HG03025 (cell line): ENCODE data around the gene DNAJC18.
"Not testable (repeated sequence)": the region's sequence is repeated elsewhere in the genome, so short reads cannot be mapped to it uniquely, and the experiment has no call there.

Experiments
- ATAC-seq: cut with Tn5 transposase; IDR thresholded peaks from one replicate; pipeline ENCODE4 v1.9.1; 2021; ENCODE audit warnings: mild to moderate bottlenecking, moderate library complexity; ENCODE audit not compliant: unreplicated experiment, low FRiP score

The DNAJC18 gene

DNA sequence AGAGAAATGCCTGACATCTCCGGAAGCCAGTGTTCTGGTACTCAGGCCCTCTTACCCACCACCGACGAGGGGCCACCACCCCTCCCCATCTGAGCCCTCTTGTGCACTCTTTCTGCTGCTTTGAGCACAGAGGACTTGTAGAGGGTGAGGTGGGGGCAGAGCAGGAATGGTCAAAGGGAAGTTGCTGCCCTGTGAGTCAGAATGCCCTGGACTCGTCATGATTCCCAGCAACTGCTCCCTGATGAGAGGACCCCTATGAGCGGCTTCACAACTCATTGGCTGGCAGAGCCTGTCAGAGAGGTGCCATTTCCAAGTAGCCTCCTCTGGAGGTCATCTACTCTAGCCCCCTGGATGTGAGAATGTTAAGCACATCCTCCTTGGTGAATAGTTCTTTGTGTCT lies 22.4 kb upstream of the DNAJC18 start:
- no peak for ATAC-seq

DNA sequence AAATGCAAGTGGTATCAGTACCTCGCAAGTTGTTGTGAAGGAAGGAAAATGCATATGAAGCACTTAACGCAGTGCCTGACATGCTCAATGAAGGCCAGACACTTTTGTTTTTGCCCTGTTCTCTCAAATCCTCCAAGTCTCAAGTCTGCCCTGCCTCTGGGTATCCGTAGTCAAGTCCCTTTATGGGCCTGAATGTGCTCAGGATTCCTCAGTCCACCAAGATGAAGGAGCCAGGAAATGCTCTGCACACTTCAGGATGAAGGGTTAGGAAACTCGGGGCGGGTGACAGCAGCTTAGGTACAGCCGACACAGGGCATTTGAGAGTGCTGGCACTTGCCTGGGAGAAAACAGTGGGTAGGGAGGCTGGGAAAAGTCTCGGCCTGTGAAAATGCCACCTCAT lies 21.9 kb upstream of the DNAJC18 start:
- no peak for ATAC-seq

DNA sequence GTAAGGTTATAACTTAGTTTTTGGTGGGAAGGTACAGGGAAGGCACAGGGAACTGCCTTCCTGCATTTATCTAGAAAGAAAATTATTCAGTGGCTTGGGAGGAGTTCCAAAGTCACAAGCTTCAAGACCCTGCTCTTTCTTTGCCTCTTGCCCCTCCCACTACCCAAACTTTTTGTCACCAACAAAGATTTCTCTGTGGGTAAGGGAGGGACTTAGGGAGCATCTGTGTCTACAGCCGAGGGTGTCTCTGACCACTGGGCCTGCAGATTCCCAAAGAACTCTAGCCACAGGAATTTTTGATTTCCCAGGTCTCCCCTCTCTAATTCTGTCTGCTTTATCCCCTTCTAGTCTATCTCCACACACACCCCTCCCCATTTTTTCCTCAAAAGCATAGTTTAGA lies 21.1 kb upstream of the DNAJC18 start:
- no peak for ATAC-seq

DNA sequence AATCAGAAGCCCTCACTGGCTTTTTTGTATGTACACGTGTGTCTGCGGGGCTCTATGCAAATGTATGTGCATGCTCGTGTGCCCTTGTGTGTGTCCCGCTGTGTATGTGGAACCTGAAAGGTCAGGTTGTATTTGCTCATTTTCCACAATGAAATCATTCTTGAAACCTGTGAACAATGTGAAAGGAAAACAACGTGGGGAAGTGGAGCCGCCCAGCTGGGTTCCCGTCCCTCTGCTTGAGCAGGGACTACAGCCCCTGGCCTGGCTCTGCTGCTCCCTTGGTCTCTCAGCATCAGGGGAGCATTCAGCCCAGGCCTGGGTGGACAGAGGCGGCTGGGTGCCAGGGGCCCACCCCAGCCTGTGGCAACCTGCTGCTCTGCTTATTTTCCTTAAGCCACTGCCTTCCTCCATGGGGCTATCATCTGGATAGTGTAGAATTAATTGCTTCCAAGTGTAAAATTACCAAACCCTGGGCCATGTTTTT lies 20.2 kb upstream of the DNAJC18 start:
- no peak for ATAC-seq

DNA sequence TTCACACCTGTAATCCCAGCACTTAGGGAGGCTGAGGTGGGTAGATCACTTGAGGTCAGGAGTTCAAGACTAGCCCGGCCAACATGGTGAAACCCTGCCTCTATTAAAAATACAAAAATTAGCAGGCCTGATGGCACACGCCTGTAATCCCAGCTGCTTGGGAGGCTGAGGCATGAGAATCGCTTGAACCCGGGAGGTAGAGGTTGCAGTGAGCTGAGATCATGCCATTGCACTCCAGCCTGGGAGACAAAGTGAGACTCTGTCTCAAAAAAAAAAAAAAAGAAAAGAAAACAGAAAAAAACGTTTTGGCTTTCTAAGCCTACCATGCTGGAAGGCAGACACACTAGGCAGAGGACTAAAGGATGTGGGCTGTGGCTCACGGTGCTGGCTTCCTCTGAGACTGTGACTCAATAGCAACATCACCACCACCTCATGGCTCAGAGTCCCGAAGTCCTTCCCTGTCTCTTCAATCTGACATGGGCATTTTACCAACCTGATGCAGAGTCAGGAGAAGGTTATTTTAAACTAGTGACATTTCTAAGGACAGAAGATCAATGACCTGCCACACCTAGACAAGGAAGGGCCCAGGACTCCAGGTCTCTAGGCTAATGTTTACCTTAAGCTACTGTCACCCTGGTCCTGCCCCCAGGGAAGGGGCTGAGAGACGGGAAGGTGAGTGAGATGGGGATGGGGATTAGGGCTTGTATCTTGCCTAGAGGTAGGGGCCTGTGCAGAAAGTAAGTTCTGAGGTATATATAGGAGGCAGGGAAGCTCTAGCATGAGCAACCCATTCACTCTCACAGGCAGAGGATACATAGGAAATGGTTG lies 19.5 kb upstream of the DNAJC18 start:
- peak; percentile 45 for ATAC-seq

DNA sequence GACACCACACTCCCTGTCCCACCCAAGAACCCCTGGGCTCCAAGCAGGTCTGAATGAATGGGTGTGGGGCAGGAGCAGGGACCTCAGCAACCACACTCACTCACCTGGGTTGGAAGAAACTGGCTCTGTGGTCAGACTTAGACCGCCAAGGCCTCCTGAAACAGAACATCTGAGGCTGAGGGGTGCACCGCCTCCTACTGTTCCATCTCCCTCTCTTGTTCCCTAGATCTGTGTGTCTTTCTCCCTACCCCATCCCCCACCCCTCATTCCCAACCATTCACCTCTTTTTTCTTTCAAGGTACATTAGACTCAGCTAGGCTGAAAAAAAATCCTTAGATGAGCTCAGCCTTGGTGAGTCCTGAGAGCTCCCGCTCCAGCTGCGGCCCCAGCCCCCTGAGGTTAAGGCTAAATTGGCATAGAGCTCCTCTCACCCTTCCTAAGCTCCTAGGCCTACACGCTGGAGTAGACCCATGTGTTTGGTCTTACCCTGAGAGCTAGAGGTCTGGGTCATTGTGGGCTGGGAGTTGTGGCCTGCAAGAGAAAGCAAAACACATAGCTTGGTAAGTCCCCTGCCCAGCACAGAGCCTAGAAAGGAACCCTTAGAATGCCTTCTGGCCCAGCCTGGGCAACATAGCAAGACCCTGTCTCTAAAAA lies 18.5 kb upstream of the DNAJC18 start:
- ATAC-seq = no peak

DNA sequence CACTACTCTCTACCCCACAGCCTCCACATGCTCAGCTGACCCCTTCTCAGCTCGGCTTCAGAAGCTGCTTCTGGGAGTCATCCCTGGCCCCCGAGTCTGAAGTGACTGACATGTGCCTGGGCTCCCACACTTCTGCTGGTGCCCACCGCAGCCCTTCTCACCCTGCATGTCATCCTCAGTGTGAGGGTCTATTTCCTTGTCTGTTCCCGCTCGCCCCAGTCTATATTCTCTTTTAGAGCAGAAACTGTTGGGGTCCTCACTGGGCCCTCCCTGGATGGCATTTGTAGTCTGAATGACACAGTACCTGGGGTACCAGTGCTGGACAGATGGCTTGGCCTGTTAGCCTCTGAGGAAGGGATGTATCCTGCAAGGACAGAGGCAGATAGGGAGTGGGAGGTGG lies 17.9 kb upstream of the DNAJC18 start:
- no peak for ATAC-seq

DNA sequence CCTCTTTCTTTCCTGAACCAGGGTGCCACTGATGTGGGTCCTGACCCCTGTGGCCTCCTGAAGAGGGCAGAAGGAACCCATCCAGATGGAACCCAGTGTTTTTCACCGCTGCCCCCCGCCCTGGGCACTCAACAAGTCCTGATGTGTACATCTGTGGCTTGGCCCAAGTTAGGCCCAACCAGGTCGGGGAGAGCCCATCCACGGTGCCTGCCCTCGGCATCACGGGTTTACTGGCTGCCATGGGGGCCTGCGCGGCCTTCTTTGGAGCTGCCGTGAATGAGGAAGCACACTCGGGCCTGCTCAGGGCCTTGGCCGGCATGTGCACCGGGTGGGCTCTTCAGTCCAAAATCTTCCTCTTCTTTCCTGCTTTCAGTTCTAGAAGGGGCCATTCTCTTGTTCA lies 17.5 kb upstream of the DNAJC18 start:
- no peak for ATAC-seq

DNA sequence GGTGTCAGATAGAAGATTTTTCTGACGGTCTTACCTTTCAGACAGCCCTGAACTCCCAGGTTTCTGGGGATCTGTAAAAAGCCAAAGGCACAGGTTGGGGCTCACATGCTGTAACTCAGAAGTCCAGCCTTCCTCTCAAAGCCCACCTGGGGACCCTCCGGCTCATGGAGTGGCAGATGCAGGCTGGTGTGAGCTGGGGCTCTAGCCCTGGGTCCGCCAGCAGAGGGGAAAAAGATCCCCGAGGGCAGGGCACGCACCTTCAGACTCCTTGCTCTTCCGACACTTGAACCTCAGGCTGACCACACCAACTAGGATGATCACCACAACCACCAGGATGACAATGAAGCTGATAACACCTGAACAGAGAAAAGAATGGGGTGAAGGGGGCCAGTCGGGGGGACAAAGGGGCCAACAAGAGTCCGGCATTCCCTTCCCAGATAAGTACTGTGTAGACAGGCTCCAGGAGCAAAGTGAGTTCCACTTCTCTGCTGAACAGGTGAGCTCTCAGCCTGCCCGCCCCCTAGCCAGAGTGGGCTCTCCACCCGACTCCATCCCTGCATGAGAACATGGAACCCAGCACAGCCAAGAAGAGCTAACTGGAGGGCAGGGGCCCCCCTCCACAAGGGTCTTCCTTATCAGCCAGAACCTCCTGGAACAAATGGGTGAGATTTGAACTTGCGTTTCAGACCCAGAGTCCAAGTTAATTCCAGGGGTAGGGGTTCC lies 15.4 kb upstream of the DNAJC18 start:
- ATAC-seq = no peak

DNA sequence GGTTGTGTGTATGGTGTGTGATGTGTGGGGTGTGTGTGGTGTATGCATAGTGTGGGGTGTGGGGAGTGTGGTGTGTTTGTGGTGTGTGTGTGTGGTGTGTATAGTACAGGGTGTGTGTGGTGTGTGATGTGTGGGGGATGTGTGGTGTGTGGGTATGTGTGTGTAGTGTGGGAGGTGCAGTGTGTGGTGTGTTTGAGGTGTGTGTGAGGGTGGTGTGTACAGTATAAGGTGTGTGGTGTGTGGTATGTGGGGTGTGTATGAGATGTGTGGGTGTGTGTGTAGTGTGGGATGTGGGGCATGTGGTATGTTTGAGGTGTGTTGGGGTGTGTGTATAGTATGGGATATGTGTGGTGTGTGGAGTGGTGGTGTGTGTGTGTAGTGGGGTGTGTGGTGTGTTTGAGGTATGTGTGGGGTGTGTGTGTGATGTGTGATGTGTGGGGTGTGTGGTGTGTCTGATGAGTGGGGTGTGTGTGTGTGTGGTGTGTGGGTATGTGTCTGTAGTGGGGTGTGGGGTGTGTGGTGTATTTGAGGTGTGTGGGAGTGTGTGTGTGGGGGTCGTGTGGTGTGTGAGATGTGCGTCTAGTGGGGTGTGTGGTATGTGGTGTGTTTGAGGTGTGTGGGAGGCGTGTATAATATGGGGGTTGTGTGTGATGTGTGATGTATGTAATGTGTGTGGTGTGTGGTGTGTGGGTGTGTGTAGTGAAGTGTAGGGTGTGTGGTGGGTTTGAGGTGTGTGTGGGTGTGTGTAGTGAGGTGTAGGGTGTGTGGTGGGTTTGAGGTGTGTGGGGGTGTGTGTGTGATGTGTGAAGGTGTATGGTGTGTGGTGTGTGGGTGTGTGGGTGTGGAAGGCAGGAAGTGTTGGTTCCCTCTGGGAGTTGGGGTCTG lies 14.6 kb upstream of the DNAJC18 start:
- no peak for ATAC-seq

DNA sequence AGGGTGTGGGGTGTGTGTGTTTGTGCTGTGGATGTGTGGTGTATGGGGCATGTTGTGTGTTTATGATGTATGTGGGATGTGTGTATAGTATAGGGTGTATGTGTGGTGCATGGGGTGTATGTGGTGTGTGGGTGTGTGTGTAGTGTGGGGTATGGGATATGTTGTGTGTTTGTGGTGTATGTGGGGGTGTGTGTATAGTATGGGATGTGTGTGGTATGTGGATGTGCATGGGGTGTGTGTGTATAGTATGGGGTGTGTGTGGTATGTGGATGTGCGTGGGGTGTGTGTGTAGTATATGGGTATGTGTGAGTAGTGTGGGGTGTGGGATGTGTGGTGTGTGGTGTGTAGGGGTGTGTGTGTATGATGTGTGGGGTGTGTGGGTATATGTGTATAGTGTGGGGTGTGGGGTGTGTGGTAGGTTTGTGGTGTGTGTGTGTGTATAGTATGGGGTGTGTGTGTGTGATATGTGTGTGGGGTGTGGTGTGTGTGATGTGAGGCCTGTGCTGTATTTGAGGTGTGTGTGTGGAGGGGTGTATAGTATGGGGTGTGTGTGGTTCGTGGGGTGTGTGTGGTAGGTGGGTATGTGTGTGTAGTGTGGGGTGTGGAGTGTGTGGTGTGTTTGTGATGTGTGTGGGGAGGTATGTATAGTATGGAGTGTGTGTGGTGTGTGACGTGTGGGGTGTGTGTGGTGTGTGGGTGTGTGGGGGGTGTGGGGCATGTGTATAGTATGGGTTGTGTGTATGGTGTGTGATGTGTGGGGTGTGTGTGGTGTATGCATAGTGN lies 12.7 kb upstream of the DNAJC18 start:
- ATAC-seq = no peak

DNA sequence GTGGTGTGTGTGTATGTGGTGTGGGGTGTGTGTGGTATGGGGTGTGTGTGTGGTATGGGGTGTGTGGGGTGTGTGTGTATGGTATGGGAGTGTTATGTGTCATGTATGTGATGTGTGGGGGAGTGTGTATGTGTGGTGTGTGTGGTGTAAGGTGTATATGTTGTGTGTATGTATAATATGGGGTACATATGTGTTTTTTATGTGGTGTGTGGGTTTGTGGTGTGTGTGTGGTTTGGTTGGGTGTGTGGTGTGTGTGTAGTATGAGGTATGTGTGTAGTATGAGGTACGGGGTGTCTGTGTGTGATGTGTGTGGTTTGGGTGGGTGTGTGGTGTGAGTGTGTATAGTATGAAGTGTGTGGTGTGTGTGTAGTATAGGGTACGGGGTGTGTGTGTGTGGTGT lies 11.9 kb upstream of the DNAJC18 start:
- no peak for ATAC-seq

DNA sequence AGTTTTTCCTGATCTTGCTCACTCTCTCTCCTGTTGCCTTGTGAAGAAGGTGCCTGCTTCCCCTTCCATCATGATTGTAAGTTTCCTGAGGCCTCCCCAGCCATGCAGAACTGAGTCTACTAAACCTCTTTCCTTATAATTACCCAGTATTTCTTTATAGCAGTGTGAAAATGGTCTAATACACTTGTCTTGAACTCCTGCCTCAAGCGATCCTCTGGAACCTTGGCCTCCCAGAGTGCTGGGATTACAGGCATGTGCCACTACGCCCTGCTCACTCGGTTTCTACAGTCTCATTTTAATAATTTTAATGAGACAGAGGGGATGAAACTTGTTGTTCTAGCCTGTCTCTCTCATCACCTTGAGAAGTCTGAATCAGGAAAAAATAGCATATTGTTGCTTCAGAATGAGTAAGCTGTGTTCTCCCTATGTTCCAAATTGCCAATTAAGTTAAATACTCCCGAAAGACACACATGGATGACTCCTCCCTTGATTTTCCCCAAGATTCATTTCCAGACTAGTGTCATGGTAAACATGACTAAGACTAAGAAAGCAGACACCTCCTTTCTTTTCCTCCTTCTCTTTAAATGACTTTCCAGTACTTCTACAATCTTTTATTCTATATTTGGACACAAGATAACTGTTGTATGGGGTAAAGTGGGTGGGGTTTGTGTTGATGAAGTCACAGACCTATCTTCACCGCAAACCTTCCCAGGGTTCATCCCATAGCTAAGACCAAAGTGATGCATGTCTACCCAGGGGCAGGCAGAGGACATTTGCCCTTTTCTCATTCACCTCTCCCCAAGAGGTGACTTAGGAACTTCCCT lies 7.8 kb upstream of the DNAJC18 start:
- ATAC-seq = no peak

DNA sequence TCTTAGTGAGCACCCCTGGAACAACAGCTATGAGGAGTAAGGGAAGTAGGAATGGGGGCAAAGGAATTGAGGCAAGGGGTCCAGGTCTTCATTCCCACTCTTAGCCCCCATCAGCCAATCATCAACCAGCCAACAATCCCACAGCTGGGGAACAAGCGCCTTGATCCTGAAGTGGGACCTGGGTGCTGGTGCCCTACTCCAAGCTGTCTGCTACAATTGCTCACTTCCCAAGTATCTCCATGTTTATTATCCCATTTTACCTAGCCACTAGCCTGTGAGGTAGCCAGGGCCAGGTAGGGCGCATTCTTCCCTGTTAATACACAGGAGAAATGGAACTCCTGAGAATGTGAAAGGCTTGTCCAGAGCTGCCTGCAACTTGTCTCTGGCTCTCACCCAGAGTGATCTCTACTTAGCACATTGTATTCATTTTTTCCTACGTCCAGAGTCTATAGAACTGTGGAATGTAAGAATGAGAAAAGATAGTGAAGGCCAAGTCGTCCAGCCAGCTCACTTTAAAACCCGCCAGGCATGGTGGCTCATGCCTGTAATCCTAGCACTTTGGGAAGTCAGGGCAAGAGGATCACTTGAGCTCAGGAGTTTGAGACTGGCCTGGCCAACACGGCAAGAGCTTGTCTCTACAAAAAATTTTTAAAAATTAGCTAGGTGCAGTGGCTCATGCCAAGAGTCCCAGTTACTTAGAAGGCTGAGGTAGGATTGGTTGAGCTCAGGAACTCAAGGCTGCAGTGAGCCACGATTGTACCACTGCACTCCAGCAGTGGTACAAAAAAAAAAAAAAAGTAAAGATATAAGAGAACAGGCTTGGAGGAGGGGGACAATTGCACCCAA lies 6.2 kb upstream of the DNAJC18 start:
- no peak for ATAC-seq

DNA sequence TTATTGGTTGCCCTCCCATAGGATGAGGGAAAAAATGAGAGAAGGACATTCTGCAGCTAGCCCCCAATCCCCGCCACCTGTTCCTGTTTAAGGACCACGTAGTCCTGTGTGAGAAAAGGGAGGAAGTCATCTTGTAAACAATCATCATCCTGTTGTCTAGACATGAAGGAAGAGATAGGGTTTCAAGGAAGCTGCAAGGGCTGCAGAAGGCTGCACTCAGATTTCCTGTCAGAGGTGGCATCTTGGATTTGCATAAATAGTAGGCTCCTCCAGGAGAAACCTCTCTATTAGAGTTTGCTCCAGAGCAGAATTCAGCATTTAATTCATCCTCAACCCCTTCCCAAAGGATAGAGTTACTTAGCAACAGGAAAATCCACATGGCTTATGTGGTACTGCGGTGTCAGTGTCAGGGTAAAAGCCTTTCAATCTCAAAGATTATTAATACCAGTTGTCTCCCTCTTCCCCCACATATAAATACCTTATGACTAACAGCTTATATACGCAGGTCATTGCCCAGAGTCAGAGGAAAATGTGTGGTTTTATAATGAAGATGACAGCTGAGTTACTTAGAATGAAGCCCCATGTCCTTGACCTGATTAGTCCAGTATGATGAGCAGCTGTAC lies 4.6 kb upstream of the DNAJC18 start:
- no peak for ATAC-seq

DNA sequence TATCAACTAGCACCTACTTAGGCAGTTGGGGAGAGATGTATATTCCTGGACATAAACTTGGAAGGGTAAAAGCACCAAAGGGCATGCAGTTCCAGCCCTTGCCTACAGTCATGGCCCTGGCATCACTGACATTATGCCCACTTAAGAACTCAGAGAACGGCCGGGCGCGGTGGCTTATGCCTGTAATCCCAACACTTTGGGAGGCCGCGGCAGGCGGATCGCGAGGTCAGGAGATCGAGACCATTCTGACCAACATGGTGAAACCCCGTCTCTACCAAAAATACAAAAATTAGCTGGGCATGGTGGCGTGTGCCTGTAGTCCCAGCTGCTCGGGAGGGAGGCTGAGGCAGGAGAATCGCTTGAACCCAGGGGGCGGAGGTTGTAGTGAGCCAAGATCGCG lies 1.1 kb upstream of the DNAJC18 start:
- ATAC-seq = not testable (repeated sequence)

DNA sequence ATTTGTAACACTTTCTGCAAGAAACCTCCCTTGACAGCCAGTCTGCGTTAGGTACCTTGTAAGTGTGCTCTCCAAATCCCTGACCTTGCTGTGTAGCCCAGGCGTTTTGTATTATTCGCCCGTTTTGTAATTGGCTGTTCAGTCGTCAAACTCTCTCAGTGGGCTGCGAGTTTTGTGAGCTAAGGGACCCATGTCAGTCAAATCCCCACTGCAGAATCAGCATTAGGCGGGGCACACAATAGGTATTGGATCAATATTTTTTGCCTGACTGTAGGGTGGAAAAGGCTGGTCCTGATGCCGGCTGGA lies 665 bp downstream of the DNAJC18 start:
- ATAC-seq = no peak

DNA sequence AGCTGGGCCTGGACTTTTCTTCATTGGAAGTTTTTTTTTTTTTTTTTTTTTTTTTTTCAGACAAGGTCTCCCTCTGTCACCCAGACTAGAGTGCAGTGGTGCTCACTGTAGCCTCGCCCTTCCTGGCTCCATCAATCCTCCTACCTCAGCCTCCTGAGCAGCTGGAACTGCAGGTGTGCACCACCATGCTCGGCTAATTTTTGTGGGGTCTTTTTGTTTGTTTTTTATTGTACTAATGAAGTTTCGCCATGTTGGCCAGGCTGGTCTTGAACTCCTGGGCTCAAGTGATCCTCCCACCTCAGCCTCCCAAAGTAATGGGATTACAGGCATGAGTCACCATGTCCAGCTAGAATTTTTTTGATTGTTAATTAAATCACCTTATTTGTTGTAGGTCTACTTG lies 3.6 kb downstream of the DNAJC18 start:
- ATAC-seq = no peak
